NT2/D1 (cell line): ENCODE data around the gene DISC1.

ENCODE experiments used
- YY1 ChIP-seq: IDR thresholded peaks from 2 replicates; pipeline ENCODE4 v1.6.1; 2011; ENCODE audit not compliant: insufficient read length, insufficient read depth
- ZNF274 ChIP-seq: IDR thresholded peaks from 2 replicates; pipeline ENCODE4 v1.6.1; 2011; ENCODE audit warnings: mild to moderate bottlenecking, low read depth, low read length

- TF ChIP-seq YY1 (no peak), ZNF274 (no peak)
Measured at GRCh38 chr1:231770506-231771175, 144.1 kb downstream of the DISC1 start.
